Erythroblast (primary cell): Measurements from ENCODE around the gene ARHGEF4.

Source experiments
- GATA1 ChIP-seq: IDR thresholded peaks from 2 replicates; pipeline ENCODE4 v1.6.1; 2011; ENCODE audit warnings: low read depth, mild to moderate bottlenecking, control low read depth, low read length, moderate library complexity
- POLR2A ChIP-seq: IDR thresholded peaks from 2 replicates; pipeline ENCODE4 v1.6.1; 2011; ENCODE audit warnings: mild to moderate bottlenecking, low read length

DNA sequence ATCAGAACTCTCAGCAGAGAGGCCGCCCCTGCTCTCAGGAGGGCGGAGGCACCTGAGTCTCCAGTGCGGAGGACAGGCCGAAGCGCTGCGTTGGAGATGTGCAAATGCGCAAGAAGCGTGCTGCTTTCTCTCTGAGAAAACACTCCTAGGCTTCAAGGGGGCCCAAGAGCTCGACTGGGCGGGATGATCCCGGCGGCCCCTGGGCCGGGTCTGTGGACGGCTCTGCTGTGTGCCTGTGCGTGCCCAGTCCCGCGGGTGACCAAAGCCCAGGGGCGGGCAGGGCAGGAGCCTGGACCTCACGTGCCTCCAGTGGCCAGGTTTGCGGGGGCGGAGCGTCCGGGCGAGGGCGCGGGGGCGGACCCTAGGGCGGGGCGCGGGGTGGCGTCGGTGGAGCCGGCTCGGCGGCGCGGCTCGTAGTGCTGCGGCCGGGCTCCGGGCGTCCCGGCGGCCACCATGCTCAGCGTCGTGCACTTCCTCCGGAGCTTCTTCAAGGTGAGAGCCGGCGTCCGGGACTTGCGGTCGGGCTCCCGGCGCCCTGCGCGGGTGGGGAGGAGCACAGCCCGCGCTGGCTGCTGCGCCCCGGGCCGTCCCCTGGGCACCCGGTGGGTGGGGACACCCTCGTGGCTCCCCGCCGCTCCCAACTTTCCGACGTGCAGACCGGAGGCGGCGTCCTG is at the start of gene ARHGEF4:
- TF ChIP-seq POLR2A (no peak), GATA1 (no peak)
